ENCODE results near the gene SLC6A17. TPM values are rescaled to one million over a fixed set of nuclear protein-coding genes. Genes with fewer than 3 reads are reported as not detected.

The SLC6A17 gene
- total RNA-seq, 1 donor from 2014 or later = 3.6 TPM

- H3K4me3 Mint-ChIP-seq (ENCODE audit: unreplicated experiment) = no peak overlapping the region
- Histone ChIP-seq H3K4me3 (ENCODE audit: insufficient read depth, low read depth, low read length) (no peak overlapping the region), H3K4me2 (ENCODE audit: low read length) (no peak overlapping the region), H3K9ac (ENCODE audit: low read length) (no peak overlapping the region), H3K27me3 (ENCODE audit: insufficient read depth, low read length) (peaks cover 31% of the 10 kb centered on the region), H3K27ac (ENCODE audit: low read depth, low read length) (no peak overlapping the region), H3K9me3 (ENCODE audit: insufficient read depth, low read depth, low read length) (no peaks in the 10 kb centered on the region), H3K36me3 (ENCODE audit: insufficient read depth, low read length) (no peaks in the 10 kb centered on the region), H3K4me1 (ENCODE audit: insufficient read depth, low read length) (no peaks in the 10 kb centered on the region), H2AFZ (ENCODE audit: low read depth, low read length) (no peak overlapping the region), H4K20me1 (ENCODE audit: insufficient read depth, low read length) (no peaks in the 10 kb centered on the region), H3K79me2 (ENCODE audit: insufficient read depth, low read length) (no peaks in the 10 kb centered on the region)
- no peaks in the 10 kb centered on the region for H3K4me1 Mint-ChIP-seq (ENCODE audit: low read depth, unreplicated experiment)
- H3K36me3 Mint-ChIP-seq (ENCODE audit: low read depth, unreplicated experiment) = no peaks in the 10 kb centered on the region
- H3K27ac Mint-ChIP-seq (ENCODE audit: unreplicated experiment) = no peak overlapping the region
- H3K27me3 Mint-ChIP-seq (ENCODE audit: low read depth, unreplicated experiment) = peaks cover 47% of the 10 kb centered on the region
- H3K9me3 Mint-ChIP-seq (ENCODE audit: unreplicated experiment) = peaks cover 1% of the 10 kb centered on the region
- no peak for TF ChIP-seq CTCF (IDR thresholded peaks at IDR 0.05; ENCODE audit: insufficient read depth, low read depth, low read length)
- no peak for TF ChIP-seq EZH2 (IDR thresholded peaks at IDR 0.05; ENCODE audit: insufficient read depth, low read length)
- FAIRE-seq (no peak), DNase-seq (ENCODE audit: low read depth) (no peak)
Measured at GRCh38 chr1:110130989-110131388, 19.3 kb upstream of the SLC6A17 start.

DNA sequence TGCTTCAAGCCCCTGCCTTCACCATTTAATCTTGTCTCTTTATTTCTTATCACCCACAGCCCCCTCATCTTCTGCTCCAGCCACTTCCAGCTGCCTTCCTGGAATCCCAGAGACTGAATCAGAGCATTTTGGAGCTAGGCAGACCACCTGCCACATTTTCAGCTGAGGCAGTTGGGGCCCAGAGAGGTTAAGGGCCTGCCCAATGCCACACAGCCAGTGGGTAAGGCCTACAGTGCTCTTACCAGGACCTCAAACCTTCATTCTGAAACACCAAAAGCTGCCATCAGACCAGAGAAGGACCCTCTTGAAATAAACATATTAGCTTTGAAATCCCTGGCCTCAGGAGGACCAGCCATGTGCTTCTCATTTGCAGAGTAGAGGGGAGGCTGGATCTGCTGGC is 17.6 kb upstream of the SLC6A17 start:
- no peak overlapping the region for H3K4me3 Mint-ChIP-seq (ENCODE audit: unreplicated experiment)

More for the DNA sequence above, 17.6 kb upstream of the SLC6A17 start:
- H3K27ac ChIP-seq (ENCODE audit: low read depth, low read length) = no peak overlapping the region
- H3K27me3 ChIP-seq (ENCODE audit: insufficient read depth, low read length) = peaks cover 46% of the 10 kb centered on the region
- Mint-ChIP-seq H3K27me3 (ENCODE audit: low read depth, unreplicated experiment) (peaks cover 58% of the 10 kb centered on the region), H3K9me3 (ENCODE audit: unreplicated experiment) (no peaks in the 10 kb centered on the region), H3K36me3 (ENCODE audit: low read depth, unreplicated experiment) (no peaks in the 10 kb centered on the region), H3K4me1 (ENCODE audit: low read depth, unreplicated experiment) (peaks cover 5% of the 10 kb centered on the region), H3K27ac (ENCODE audit: unreplicated experiment) (no peak overlapping the region)
- no peaks in the 10 kb centered on the region for H3K36me3 ChIP-seq (ENCODE audit: insufficient read depth, low read length)
- no peaks in the 10 kb centered on the region for H3K79me2 ChIP-seq (ENCODE audit: insufficient read depth, low read length)
- H3K9ac ChIP-seq (ENCODE audit: low read length) = no peak overlapping the region
- DNase-seq (ENCODE audit: low read depth) (no peak), FAIRE-seq (no peak)
- TF ChIP-seq CTCF (IDR thresholded peaks at IDR 0.05; ENCODE audit: insufficient read depth, low read depth, low read length) = no peak
- TF ChIP-seq EZH2 (IDR thresholded peaks at IDR 0.05; ENCODE audit: insufficient read depth, low read length) = no peak
- no peaks in the 10 kb centered on the region for H3K9me3 ChIP-seq (ENCODE audit: insufficient read depth, low read depth, low read length)
- H4K20me1 ChIP-seq (ENCODE audit: insufficient read depth, low read length) = no peaks in the 10 kb centered on the region
- H3K4me1 ChIP-seq (ENCODE audit: insufficient read depth, low read length) = no peaks in the 10 kb centered on the region
- no peak overlapping the region for H3K4me2 ChIP-seq (ENCODE audit: low read length)
- H3K4me3 ChIP-seq (ENCODE audit: insufficient read depth, low read depth, low read length) = no peak overlapping the region
- H2AFZ ChIP-seq (ENCODE audit: low read depth, low read length) = no peak overlapping the region

All from astrocyte (in vitro differentiated cells and primary cell).